ENCODE data around the gene FARSB.

FARSB gene

GRCh38 chr2:222548992-222549391, 106.9 kb downstream of the FARSB start:
- DNase-seq (ENCODE audit: low spot score): no peak

- no peak for DNase-seq (ENCODE audit: low spot score)
These were observed 108.8 kb downstream of the FARSB start for GRCh38 chr2:222547083-222547482.

GRCh38 chr2:222545823-222546795, 109.8 kb downstream of the FARSB start:
- no peak for DNase-seq (ENCODE audit: low spot score)

DNA sequence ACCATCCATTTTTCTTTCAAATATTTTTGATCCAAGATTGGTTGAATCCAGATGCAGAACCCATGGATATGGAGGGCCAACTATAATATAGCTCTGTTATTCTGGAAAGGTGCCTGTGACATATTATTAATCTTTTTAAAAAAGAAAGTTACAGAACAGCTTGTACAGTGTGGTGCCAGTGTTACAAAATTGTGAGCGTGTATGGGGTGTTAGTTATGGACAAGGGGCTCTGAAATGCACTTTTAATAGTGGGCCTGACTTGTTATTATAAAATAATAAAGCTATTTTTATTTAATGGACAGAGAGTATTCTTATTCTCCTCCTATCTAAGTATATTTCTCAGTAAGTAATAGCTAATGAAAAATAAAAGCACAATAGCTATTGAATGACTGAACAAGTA, 111.2 kb downstream of the FARSB start:
- no peak for DNase-seq (ENCODE audit: low spot score)

DNA sequence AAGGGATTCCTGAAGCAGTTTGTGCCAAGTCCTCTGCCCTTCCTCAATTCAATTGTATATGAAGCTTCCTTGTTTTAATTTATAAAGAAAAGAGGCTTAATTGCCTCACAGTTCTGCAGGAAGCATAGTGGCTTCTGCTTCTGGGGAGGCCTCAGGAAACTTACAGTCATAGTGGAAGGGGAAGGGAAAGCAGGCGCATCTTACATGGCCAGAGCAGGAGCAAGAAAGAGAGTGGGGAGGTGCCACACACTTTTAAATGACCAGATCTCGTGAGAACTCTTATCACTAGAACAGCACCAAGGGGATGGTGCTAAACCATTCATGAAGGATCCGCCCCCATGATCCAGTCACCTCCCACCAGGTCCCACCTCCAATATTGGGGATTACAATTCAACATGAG, 117.4 kb downstream of the FARSB start:
- no peak for DNase-seq (ENCODE audit: low spot score)

DNA sequence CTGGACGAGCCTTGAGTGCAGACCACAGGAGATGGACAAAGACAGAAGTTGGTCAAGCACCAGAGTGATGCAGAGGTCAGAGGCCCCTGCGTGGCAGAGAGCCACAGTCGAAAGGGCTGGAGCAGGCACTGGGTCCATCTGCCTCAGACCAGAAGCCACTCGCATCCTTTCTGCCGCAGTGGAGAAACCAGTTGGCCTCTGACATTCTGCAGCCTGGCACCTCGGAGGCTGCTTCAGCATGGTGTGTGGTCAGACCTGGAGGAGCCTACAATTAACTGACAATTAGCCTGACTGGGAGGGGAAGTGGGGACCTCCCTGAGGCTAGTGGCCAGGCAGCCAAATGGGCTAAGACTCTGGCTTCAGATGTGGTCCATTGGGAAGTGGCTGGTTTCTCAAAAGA, 120.4 kb downstream of the FARSB start:
- DNase-seq (ENCODE audit: low spot score): no peak

- no peak for DNase-seq (ENCODE audit: low spot score)
These were observed 123.6 kb downstream of the FARSB start for GRCh38 chr2:222532315-222532714.

- DNase-seq (ENCODE audit: low spot score): no peak
These were observed 129.2 kb downstream of the FARSB start for GRCh38 chr2:222526480-222527277.

DNA sequence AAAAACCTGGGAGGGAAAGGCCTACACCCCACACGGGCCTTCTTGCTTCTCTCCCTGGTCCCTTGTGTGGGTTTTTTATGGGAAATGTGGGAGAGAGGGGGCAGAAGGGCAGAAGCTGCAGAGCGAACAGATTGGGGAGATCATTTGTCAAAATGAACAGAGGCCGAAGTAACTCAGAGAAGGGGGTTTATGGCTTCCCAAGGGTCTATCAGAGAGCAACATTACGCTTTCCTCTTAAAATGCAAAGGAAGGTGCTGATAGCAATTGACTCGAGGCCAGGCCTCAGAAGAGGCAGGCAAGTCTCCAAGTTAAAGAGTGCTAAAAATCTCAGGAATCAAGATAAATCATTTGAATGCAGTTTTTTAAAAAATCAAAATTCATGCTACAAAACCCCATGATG, 130.1 kb downstream of the FARSB start:
- DNase-seq (ENCODE audit: low spot score): no peak

DNA sequence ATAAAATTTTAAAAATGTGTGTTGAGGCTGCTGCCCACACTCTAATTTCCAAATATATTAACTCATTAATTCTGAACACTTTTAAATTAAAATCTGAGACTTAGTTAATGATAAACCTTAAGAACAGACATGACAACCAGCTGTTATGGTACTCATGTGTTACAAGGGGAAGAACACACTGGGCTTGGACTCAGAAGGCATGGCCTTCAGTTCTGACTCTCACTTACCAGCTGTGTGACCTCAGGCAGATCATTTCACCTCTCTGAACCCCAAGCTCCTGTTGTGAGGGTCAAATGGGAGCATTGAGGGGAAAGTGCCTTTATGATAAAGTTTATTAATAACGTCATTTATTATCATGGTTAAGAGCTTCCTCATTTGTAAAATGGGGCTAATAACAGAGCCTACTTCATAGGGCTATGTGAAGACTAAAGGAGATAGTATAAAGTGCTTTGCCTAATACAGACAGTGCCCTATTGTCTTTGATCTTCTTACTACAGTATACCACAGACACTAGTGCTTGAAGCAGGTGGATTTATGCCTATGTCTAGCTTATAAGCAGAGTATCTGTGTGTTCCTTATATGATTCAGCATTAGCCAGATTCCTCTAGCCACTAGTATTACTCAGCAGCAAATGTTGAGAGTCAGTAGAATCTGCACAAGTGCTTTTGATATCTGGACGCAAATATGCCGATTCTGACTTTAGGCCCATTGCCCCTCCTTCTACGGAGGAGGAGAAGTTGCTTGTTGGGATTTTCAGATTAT, 131.9 kb downstream of the FARSB start:
- DNase-seq (ENCODE audit: low spot score): no peak

GRCh38 chr2:222522082-222522481, 133.8 kb downstream of the FARSB start:
- no peak for DNase-seq (ENCODE audit: low spot score)

- no peak for DNase-seq (ENCODE audit: low spot score)
These were observed 134.8 kb downstream of the FARSB start for GRCh38 chr2:222521099-222521498.
